DMS53 treated with DMSO at 0.1 percent for 48 hours (cell line): ENCODE measurements around the gene PLXND1.

Experiments used
- DNase-seq: peaks from one replicate; lab custom pipeline; 2025; ENCODE audit not compliant: unreplicated experiment; lab: John Stamatoyannopoulos, UW

Gene PLXND1

GRCh38 chr3:129567176-129567705 lies 39.2 kb downstream of the PLXND1 start:
- no peak for DNase-seq

GRCh38 chr3:129565902-129566301 lies 40.6 kb downstream of the PLXND1 start:
- DNase-seq: no peak

GRCh38 chr3:129564981-129565644 lies 41.4 kb downstream of the PLXND1 start:
- no peak for DNase-seq

GRCh38 chr3:129563850-129564535 lies 42.5 kb downstream of the PLXND1 start:
- DNase-seq: no peak

GRCh38 chr3:129563332-129563731 lies 43.1 kb downstream of the PLXND1 start:
- DNase-seq: no peak

- no peak for DNase-seq
Observed at GRCh38 chr3:129562803-129563202, 43.7 kb downstream of the PLXND1 start.

GRCh38 chr3:129561619-129562248 lies 44.7 kb downstream of the PLXND1 start:
- DNase-seq: no peak

- DNase-seq: no peak
Observed at GRCh38 chr3:129560911-129561594, 45.4 kb downstream of the PLXND1 start.

GRCh38 chr3:129560269-129560787 lies 46.1 kb downstream of the PLXND1 start:
- DNase-seq: no peak

- no peak for DNase-seq
Observed at GRCh38 chr3:129559565-129560079, 46.9 kb downstream of the PLXND1 start.

- no peak for DNase-seq
Observed at GRCh38 chr3:129558772-129559564, 47.5 kb downstream of the PLXND1 start.

GRCh38 chr3:129558081-129558771 lies 48.2 kb downstream of the PLXND1 start:
- no peak for DNase-seq

GRCh38 chr3:129557548-129557894 lies 49.0 kb downstream of the PLXND1 start:
- DNase-seq: no peak

GRCh38 chr3:129556890-129557547 lies 49.5 kb downstream of the PLXND1 start:
- DNase-seq: no peak

- no peak for DNase-seq
Observed at GRCh38 chr3:129556358-129556695, 50.1 kb downstream of the PLXND1 start.

GRCh38 chr3:129555616-129556357 lies 50.7 kb downstream of the PLXND1 start:
- DNase-seq: no peak

- DNase-seq: no peak
Observed at GRCh38 chr3:129555153-129555550, 51.3 kb downstream of the PLXND1 start.

- DNase-seq: no peak
Observed at GRCh38 chr3:129554356-129555152, 51.9 kb downstream of the PLXND1 start.
